GM13977 (cell line): ENCODE measurements around the gene EXOC4.

Experiments used
- DNase-seq: peaks from one replicate; pipeline ENCODE4 v3.0.0; 2012; ENCODE audit warnings: low spot score
- in situ Hi-C: fragments of 300-500 bp; cut with MboI; formaldehyde crosslinking; loops from one replicate; pipeline ENCODE4 v1.12.0; 2022; ENCODE audit warnings: low sequenced_read_pairs, low pct_unique_long_range_greater_than_20kb, mixed read lengths, inconsistent platforms; ENCODE audit not compliant: unreplicated experiment
- TF ChIP-seq, protein P1 (sequence below): IDR thresholded peaks from 2 replicates; pipeline ENCODE4 v1.5.1; 2012; ENCODE audit warnings: mild to moderate bottlenecking, control low read depth; ENCODE audit not compliant: insufficient read depth; ENCODE audit errors: extremely low read depth, missing control alignments

EXOC4 gene

GRCh38 chr7:133372337-133372736 is 119.5 kb downstream of the EXOC4 start:
- in situ Hi-C loops: no loop called here
- no peak for DNase-seq
- TF ChIP-seq, protein P1, sequence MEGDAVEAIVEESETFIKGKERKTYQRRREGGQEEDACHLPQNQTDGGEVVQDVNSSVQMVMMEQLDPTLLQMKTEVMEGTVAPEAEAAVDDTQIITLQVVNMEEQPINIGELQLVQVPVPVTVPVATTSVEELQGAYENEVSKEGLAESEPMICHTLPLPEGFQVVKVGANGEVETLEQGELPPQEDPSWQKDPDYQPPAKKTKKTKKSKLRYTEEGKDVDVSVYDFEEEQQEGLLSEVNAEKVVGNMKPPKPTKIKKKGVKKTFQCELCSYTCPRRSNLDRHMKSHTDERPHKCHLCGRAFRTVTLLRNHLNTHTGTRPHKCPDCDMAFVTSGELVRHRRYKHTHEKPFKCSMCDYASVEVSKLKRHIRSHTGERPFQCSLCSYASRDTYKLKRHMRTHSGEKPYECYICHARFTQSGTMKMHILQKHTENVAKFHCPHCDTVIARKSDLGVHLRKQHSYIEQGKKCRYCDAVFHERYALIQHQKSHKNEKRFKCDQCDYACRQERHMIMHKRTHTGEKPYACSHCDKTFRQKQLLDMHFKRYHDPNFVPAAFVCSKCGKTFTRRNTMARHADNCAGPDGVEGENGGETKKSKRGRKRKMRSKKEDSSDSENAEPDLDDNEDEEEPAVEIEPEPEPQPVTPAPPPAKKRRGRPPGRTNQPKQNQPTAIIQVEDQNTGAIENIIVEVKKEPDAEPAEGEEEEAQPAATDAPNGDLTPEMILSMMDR: no peak

- DNase-seq: no peak
- TF ChIP-seq, protein P1: no peak
- in situ Hi-C loops: no loop called here
These were observed 123.6 kb downstream of the EXOC4 start for GRCh38 chr7:133376514-133376913.

DNA sequence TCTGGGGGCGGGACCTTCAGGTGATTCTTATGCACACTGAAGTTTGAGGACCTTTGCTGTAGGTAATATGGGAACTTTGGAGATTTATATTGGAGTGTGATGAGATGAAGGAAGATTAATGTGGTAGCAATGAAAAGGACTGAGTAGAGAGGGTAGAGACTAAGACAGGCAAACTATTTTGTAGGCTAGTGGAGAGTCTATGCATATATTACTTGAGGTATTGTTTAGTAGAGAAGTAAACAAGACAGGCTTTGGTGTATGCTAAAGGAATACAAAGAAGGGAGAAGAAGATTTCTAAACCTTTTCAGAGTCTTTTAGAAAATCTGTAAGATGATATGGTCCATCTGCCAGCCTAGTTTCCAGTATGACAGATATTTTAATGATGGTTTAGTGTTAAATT is 129.1 kb downstream of the EXOC4 start:
- in situ Hi-C loops: no loop called here
- no peak for DNase-seq
- TF ChIP-seq, protein P1: no peak

- DNase-seq: no peak
- TF ChIP-seq, protein P1: no peak
- in situ Hi-C loops: no loop called here
These were observed 130.1 kb downstream of the EXOC4 start for GRCh38 chr7:133382775-133383559.

- in situ Hi-C loops: no loop called here
- TF ChIP-seq, protein P1: no peak
- no peak for DNase-seq
These were observed 133.3 kb downstream of the EXOC4 start for GRCh38 chr7:133386205-133386604.

GRCh38 chr7:133389727-133390126 is 136.8 kb downstream of the EXOC4 start:
- no peak for DNase-seq
- in situ Hi-C loops: no loop called here
- TF ChIP-seq, protein P1: no peak
